ENCODE data around the gene LPCAT1.

Gene LPCAT1

GRCh38 chr5:1521671-1522600, 1.8 kb downstream of the LPCAT1 start:
- TF ChIP-seq CTCF (conservative IDR thresholded peaks at IDR 0.05; ENCODE audit: low read depth) = no peak
- CTCF ChIA-PET = interaction anchor here (0.6 kb wide), 3 partner anchors 14 to 549 kb away, joined by 3 to 4 read pairs (median 3); no protein-coding TSS in a partner anchor
- POLR2A ChIA-PET (ENCODE audit: low non-redundant PET) = no interaction called here
- DNase-seq (ENCODE audit: low spot score) = peak; percentile 54
- peak overlapping the region; percentile 78 for H3K27ac ChIP-seq

GRCh38 chr5:1520791-1521453, 2.8 kb downstream of the LPCAT1 start:
- ChIA-PET CTCF (interaction anchor here (0.6 kb wide), 1 partner anchor 15 kb away, joined by 3 read pairs; no protein-coding TSS in a partner anchor), POLR2A (ENCODE audit: low non-redundant PET) (no interaction called here)
- peak overlapping the region; percentile 78 for H3K27ac ChIP-seq
- no peak for TF ChIP-seq CTCF (conservative IDR thresholded peaks at IDR 0.05; ENCODE audit: low read depth)
- no peak for DNase-seq (ENCODE audit: low spot score)

- H3K27ac ChIP-seq = peak overlapping the region; percentile 34
- CTCF ChIA-PET = no interaction called here
- DNase-seq (ENCODE audit: low spot score) = no peak
- POLR2A ChIA-PET (ENCODE audit: low non-redundant PET) = no interaction called here
- TF ChIP-seq CTCF (conservative IDR thresholded peaks at IDR 0.05; ENCODE audit: low read depth) = no peak
Observed at GRCh38 chr5:1519631-1520210, 4.0 kb downstream of the LPCAT1 start.

GRCh38 chr5:1517838-1518237, 5.9 kb downstream of the LPCAT1 start:
- DNase-seq (ENCODE audit: low spot score) = no peak
- no peak for TF ChIP-seq CTCF (conservative IDR thresholded peaks at IDR 0.05; ENCODE audit: low read depth)
- peak overlapping the region; percentile 76 for H3K27ac ChIP-seq
- CTCF ChIA-PET = no interaction called here
- POLR2A ChIA-PET (ENCODE audit: low non-redundant PET) = no interaction called here

GRCh38 chr5:1516615-1517601, 6.9 kb downstream of the LPCAT1 start:
- DNase-seq (ENCODE audit: low spot score) = no peak
- POLR2A ChIA-PET (ENCODE audit: low non-redundant PET) = interaction anchor here (0.6 to 0.7 kb wide), 2 partner anchors 15 to 84 kb away, joined by 4 to 5 read pairs; no protein-coding TSS in a partner anchor
- TF ChIP-seq CTCF (conservative IDR thresholded peaks at IDR 0.05; ENCODE audit: low read depth) = no peak
- H3K27ac ChIP-seq = peak overlapping the region; percentile 76
- CTCF ChIA-PET = interaction anchor here (0.8 to 0.9 kb wide), 2 partner anchors 37 to 137 kb away, joined by 3 to 4 read pairs; no protein-coding TSS in a partner anchor

Measured in RWPE1 (cell line).